ENCODE data around the gene DHX35. TPM values are rescaled to one million over a fixed set of nuclear protein-coding genes. Genes with fewer than 3 reads are reported as not detected.

DHX35 gene
- total and polyA plus RNA-seq, 2 donors: 7.1 to 9.5 TPM

DNA sequence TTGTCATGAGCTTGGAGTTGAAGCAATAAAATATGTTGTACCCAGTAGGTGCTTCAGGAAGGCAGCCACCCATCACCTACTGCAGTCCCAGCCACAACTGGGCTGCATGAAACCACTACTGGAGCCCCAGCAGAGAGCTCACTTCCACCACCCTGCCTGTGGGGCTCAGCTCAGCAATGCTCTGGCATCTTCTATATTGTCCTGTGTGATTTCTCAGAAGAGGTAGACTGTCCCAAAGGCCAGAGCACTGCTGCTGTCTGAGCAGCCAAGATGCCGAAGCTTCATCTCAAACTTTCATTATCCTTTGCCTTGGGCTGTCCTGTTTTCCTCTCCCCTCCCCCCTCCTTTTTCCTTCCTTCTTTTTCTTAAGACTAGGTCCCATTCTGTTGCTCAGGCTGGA is 126.9 kb downstream of the DHX35 start:
- 100% methylated on average over 1 of the region's 1 CpG for WGBS
- Histone ChIP-seq H3K4me1 (ENCODE audit: control insufficient read depth in 2 of 2, insufficient read depth in 2 of 2, low read length in 2 of 2) (no peaks in the 10 kb centered on the region), H3K27ac (ENCODE audit: low read depth in 1 of 2, low read length in 1 of 2) (no peak overlapping the region), H3K27me3 (ENCODE audit: control insufficient read depth in 2 of 2, insufficient read depth in 1 of 2, low read length in 1 of 2) (peaks cover 0 to under 1% of the 10 kb centered on the region in 2 donors), H3K36me3 (ENCODE audit: control insufficient read depth in 2 of 2, insufficient read depth in 2 of 2, low read length in 1 of 2) (no peaks in the 10 kb centered on the region), H3K9me3 (ENCODE audit: control insufficient read depth in 2 of 2, insufficient read depth in 1 of 2, low read length in 1 of 2) (no peaks in the 10 kb centered on the region), H3K4me3 (ENCODE audit: low read length in 2 of 2) (no peak overlapping the region)
- no peak for DNase-seq (ENCODE audit: low read depth in 6 of 9, low spot score in 9 of 9)

Other genes with a start within 250 kb of the DHX35 start
- not detected for gene SLC32A1, start 237.9 kb upstream of the DHX35 start, total RNA-seq
- 0.11 TPM for gene SLC32A1, start 237.9 kb upstream of the DHX35 start, polyA plus RNA-seq
- 7.4 TPM for gene ACTR5, start 213.9 kb upstream of the DHX35 start, total RNA-seq
- gene ACTR5, start 213.9 kb upstream of the DHX35 start, polyA plus RNA-seq: 9.6 TPM
- 16.8 TPM for gene PPP1R16B, start 156.6 kb upstream of the DHX35 start, total RNA-seq
- gene PPP1R16B, start 156.6 kb upstream of the DHX35 start, polyA plus RNA-seq: 13.8 TPM
- 9.6 TPM for gene FAM83D, start 35.9 kb upstream of the DHX35 start, total RNA-seq
- 2.5 TPM for gene FAM83D, start 35.9 kb upstream of the DHX35 start, polyA plus RNA-seq